ENCODE data around the gene DZIP3.

DNA sequence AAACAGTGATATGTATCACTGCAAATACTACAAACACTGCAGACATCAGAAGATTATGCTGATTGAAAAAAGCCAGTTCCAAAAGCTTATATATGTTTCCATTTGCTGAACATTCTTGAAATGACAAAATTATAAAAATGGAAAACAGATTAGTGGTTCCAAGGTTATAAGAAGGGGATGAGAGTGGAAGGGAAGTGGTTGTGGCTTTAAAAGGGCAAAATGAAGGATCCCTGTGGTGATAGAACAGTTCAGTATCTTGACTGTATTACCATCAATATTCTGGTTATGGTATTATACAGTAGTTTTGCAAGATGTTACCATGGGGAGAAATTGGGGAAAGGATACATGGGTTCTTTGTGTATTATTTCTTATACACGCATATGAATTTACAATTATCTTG, 77.8 kb downstream of the DZIP3 start:
- TF ChIP-seq, protein P1, sequence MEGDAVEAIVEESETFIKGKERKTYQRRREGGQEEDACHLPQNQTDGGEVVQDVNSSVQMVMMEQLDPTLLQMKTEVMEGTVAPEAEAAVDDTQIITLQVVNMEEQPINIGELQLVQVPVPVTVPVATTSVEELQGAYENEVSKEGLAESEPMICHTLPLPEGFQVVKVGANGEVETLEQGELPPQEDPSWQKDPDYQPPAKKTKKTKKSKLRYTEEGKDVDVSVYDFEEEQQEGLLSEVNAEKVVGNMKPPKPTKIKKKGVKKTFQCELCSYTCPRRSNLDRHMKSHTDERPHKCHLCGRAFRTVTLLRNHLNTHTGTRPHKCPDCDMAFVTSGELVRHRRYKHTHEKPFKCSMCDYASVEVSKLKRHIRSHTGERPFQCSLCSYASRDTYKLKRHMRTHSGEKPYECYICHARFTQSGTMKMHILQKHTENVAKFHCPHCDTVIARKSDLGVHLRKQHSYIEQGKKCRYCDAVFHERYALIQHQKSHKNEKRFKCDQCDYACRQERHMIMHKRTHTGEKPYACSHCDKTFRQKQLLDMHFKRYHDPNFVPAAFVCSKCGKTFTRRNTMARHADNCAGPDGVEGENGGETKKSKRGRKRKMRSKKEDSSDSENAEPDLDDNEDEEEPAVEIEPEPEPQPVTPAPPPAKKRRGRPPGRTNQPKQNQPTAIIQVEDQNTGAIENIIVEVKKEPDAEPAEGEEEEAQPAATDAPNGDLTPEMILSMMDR (IDR thresholded peaks at IDR 0.05), result no peak
- TF ChIP-seq POLR2AphosphoS5 (IDR thresholded peaks at IDR 0.05), result no peak
- no peak for TF ChIP-seq POLR2A (IDR thresholded peaks at IDR 0.05; ENCODE audit: low read depth)
